BE2C (cell line): ENCODE data around the gene PSMD7.

ENCODE experiments used
- DNase-seq: peaks from one replicate; pipeline ENCODE4 v3.0.0-alpha.2; 2020
- H3K27me3 ChIP-seq: fragments of 250-450 bp; sonication (Bioruptor Pico); 2 replicates; pipeline ENCODE4 v1.5.1; 2020; ENCODE audit warnings: mild to moderate bottlenecking
- H3K36me3 ChIP-seq: fragments of 250-450 bp; sonication (Bioruptor Pico); 2 replicates; pipeline ENCODE4 v1.5.1; 2020; ENCODE audit warnings: mild to moderate bottlenecking
- H3K4me1 ChIP-seq: fragments of 250-450 bp; sonication (Bioruptor Pico); 2 replicates; pipeline ENCODE4 v1.5.1; 2020
- H3K4me3 ChIP-seq: 2 replicates; pipeline ENCODE4 v1.5.1; 2011; ENCODE audit warnings: low read depth, low read length
- H3K9me3 ChIP-seq: fragments of 250-450 bp; sonication (Bioruptor Pico); 2 replicates; pipeline ENCODE4 v1.5.1; 2020
- TF ChIP-seq, protein P1 (sequence below): IDR thresholded peaks from 2 replicates; pipeline ENCODE4 v1.5.1; 2012; ENCODE audit warnings: mild to moderate bottlenecking, low read depth, low read length

Gene PSMD7

DNA sequence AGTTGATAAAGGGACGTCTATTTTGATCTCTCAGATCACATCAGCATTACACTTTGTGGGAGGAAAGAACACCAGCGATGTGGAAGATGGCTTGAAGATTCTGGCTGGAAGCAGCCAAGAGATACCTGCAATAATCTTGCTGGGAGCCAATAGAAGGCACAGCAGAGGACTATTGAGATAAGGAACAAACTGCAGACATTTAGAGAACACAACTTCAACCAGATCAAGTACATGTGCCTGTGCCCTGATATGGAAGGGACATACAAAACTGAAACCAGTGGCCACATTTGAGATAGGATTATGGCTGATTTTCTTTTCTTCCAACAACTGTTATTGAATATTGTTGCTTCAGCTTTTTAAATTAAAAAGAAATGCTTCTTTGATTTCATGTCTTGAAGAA is 18.6 kb upstream of the PSMD7 start:
- no peak overlapping the region for H3K4me3 ChIP-seq
- H3K36me3 ChIP-seq = no peaks in the 10 kb centered on the region
- no peaks in the 10 kb centered on the region for H3K4me1 ChIP-seq
- TF ChIP-seq, protein P1, sequence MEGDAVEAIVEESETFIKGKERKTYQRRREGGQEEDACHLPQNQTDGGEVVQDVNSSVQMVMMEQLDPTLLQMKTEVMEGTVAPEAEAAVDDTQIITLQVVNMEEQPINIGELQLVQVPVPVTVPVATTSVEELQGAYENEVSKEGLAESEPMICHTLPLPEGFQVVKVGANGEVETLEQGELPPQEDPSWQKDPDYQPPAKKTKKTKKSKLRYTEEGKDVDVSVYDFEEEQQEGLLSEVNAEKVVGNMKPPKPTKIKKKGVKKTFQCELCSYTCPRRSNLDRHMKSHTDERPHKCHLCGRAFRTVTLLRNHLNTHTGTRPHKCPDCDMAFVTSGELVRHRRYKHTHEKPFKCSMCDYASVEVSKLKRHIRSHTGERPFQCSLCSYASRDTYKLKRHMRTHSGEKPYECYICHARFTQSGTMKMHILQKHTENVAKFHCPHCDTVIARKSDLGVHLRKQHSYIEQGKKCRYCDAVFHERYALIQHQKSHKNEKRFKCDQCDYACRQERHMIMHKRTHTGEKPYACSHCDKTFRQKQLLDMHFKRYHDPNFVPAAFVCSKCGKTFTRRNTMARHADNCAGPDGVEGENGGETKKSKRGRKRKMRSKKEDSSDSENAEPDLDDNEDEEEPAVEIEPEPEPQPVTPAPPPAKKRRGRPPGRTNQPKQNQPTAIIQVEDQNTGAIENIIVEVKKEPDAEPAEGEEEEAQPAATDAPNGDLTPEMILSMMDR = no peak
- peaks cover 13% of the 10 kb centered on the region for H3K27me3 ChIP-seq
- H3K9me3 ChIP-seq = no peaks in the 10 kb centered on the region
- DNase-seq = no peak

DNA sequence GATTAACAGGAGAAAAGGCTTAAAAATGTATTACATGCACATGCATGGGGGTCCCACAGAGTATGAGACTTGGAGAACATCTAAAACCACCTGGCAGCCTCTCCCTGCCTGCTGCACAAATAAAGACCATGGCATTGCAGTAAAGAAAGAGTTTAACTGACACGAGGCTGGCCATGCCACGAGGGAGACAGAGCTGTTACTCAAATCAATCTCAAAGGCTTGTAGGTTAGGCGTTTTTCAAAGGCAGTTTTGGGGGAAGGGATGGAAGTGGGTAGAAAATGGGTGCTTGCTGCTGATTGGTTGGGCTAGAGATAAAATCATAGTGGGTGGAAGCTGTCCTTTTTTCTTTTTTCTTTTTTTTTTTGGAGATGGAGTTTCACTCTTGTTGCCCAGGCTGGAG is 17.3 kb upstream of the PSMD7 start:
- DNase-seq = no peak
- Histone ChIP-seq H3K36me3 (no peaks in the 10 kb centered on the region), H3K9me3 (no peaks in the 10 kb centered on the region), H3K4me1 (no peaks in the 10 kb centered on the region), H3K4me3 (no peak overlapping the region), H3K27me3 (peaks cover 12% of the 10 kb centered on the region)
- TF ChIP-seq, protein P1 = no peak

- TF ChIP-seq, protein P1 = no peak
- no peak for DNase-seq
- H3K36me3 ChIP-seq = no peaks in the 10 kb centered on the region
- no peak overlapping the region for H3K4me3 ChIP-seq
- peaks cover 7% of the 10 kb centered on the region for H3K27me3 ChIP-seq
- H3K9me3 ChIP-seq = no peaks in the 10 kb centered on the region
- no peaks in the 10 kb centered on the region for H3K4me1 ChIP-seq
Observed at GRCh38 chr16:74279805-74280204, 16.8 kb upstream of the PSMD7 start.

DNA sequence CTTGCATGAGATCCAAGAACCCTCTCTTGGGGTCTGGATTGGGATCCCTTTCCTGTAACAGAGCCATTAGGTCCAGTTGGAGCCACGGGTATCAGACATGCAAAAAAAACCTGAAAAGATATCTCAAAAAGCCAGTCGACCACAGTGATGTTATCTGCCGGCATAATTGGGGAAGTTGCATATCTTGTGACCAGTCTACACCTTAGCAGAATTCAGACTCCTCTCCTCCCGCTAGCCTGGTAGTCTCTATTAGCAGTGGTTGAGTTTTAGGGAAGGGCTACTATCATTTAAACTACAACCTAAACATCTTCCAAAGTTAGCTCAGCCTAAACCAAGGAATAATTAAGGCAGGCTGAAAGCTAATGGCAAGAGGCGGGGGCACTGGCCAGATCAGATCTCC is 16.2 kb upstream of the PSMD7 start:
- H3K9me3 ChIP-seq = no peaks in the 10 kb centered on the region
- no peaks in the 10 kb centered on the region for H3K36me3 ChIP-seq
- TF ChIP-seq, protein P1 = no peak
- peaks cover 6% of the 10 kb centered on the region for H3K27me3 ChIP-seq
- H3K4me3 ChIP-seq = no peak overlapping the region
- DNase-seq = no peak
- H3K4me1 ChIP-seq = no peaks in the 10 kb centered on the region

DNA sequence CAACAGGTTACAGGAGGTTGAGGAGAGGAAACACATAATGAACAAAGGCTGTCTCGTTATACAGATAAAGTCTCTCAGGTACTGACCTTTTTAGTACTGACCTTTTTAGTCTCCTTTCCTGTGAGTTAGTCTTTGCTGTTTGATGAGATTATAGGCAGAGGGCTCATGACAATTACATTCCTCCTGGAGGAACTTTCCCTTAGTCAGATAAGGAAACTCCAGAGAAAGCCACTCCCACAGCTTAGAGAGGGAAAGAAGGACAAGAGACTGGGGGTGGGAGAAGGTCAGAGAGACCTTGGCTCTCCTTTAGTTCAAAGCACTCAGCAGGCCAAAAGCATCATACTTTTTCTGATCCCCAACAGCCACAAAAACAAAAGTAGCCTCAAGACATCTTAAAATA is 15.3 kb upstream of the PSMD7 start:
- Histone ChIP-seq H3K9me3 (no peaks in the 10 kb centered on the region), H3K4me3 (no peak overlapping the region), H3K36me3 (no peaks in the 10 kb centered on the region), H3K27me3 (peaks cover 2% of the 10 kb centered on the region), H3K4me1 (no peaks in the 10 kb centered on the region)
- DNase-seq = no peak
- TF ChIP-seq, protein P1 = no peak

- TF ChIP-seq, protein P1 = no peak
- Histone ChIP-seq H3K36me3 (no peaks in the 10 kb centered on the region), H3K4me1 (no peaks in the 10 kb centered on the region), H3K4me3 (no peak overlapping the region), H3K9me3 (no peaks in the 10 kb centered on the region), H3K27me3 (no peaks in the 10 kb centered on the region)
- DNase-seq = no peak
Observed at GRCh38 chr16:74283716-74284115, 12.9 kb upstream of the PSMD7 start.
